Measurements from ENCODE around the gene DLG2. TPM values are rescaled to one million over a fixed set of nuclear protein-coding genes. Genes with fewer than 3 reads are reported as not detected.
"Not testable (repeated sequence)": the region's sequence is repeated elsewhere in the genome, so short reads cannot be mapped to it uniquely, and the experiment has no call there.

The DLG2 gene
- total RNA-seq, 2 experiments from 2014 or later, result 6.9 to 8.2 TPM

GRCh38 chr11:84854498-84854880 is 772.7 kb downstream of the DLG2 start:
- no TSS peak for BruUV-seq (replicated peaks)
- no peak for DNase-seq (ENCODE audit: low spot score)
- H3K79me2 ChIP-seq (ENCODE audit: insufficient read depth, low read depth, low read length), result no peaks in the 10 kb centered on the region
- no peak overlapping the region for H3K27ac ChIP-seq (ENCODE audit: low read depth, low read length, poor library complexity, severe bottlenecking)
- no peak overlapping the region for H3K4me3 ChIP-seq (ENCODE audit: low read depth, low read length, poor library complexity, severe bottlenecking)
- intact Hi-C loops (cut with micrococcal nuclease; ENCODE audit: unreplicated experiment), result no loop called here
- CTCF ChIA-PET (ENCODE audit: unreplicated experiment), result no interaction called here
- no peaks in the 10 kb centered on the region for H3K9me3 ChIP-seq (ENCODE audit: low read length)
- H3K36me3 ChIP-seq (ENCODE audit: insufficient read depth, low read length), result no peaks in the 10 kb centered on the region
- no peak overlapping the region for H3K4me2 ChIP-seq (ENCODE audit: low read length)
- POLR2A ChIA-PET, result interaction anchor here (0.6 kb wide), 1 partner anchor 404 kb away, joined by 3 read pairs; no protein-coding TSS in a partner anchor
- no peaks in the 10 kb centered on the region for H4K20me1 ChIP-seq (ENCODE audit: insufficient read depth, low read length)
- H3K4me1 ChIP-seq (ENCODE audit: insufficient read depth, low read length, poor library complexity, severe bottlenecking), result no peaks in the 10 kb centered on the region
- no peak overlapping the region for H2AFZ ChIP-seq (ENCODE audit: low read length)
- H3K9me2 ChIP-seq (ENCODE audit: insufficient read depth, low read length), result no peaks in the 10 kb centered on the region
- no peak for TF ChIP-seq EZH2phosphoT487 (IDR thresholded peaks at IDR 0.05; ENCODE audit: borderline replicate concordance, low read depth, low read length)
- TF ChIP-seq, protein P1, sequence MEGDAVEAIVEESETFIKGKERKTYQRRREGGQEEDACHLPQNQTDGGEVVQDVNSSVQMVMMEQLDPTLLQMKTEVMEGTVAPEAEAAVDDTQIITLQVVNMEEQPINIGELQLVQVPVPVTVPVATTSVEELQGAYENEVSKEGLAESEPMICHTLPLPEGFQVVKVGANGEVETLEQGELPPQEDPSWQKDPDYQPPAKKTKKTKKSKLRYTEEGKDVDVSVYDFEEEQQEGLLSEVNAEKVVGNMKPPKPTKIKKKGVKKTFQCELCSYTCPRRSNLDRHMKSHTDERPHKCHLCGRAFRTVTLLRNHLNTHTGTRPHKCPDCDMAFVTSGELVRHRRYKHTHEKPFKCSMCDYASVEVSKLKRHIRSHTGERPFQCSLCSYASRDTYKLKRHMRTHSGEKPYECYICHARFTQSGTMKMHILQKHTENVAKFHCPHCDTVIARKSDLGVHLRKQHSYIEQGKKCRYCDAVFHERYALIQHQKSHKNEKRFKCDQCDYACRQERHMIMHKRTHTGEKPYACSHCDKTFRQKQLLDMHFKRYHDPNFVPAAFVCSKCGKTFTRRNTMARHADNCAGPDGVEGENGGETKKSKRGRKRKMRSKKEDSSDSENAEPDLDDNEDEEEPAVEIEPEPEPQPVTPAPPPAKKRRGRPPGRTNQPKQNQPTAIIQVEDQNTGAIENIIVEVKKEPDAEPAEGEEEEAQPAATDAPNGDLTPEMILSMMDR (conservative IDR thresholded peaks at IDR 0.05; ENCODE audit: low read length), result no peak

GRCh38 chr11:84853841-84854497 is 773.2 kb downstream of the DLG2 start:
- no peaks in the 10 kb centered on the region for H4K20me1 ChIP-seq (ENCODE audit: insufficient read depth, low read length)
- POLR2A ChIA-PET, result no interaction called here
- H3K9me2 ChIP-seq (ENCODE audit: insufficient read depth, low read length), result no peaks in the 10 kb centered on the region
- no peak for DNase-seq (ENCODE audit: low spot score)
- H3K27ac ChIP-seq (ENCODE audit: low read depth, low read length, poor library complexity, severe bottlenecking), result no peak overlapping the region
- H3K79me2 ChIP-seq (ENCODE audit: insufficient read depth, low read depth, low read length), result no peaks in the 10 kb centered on the region
- H3K4me1 ChIP-seq (ENCODE audit: insufficient read depth, low read length, poor library complexity, severe bottlenecking), result no peaks in the 10 kb centered on the region
- no peak for TF ChIP-seq EZH2phosphoT487 (IDR thresholded peaks at IDR 0.05; ENCODE audit: borderline replicate concordance, low read depth, low read length)
- TF ChIP-seq, protein P1 (conservative IDR thresholded peaks at IDR 0.05; ENCODE audit: low read length), result no peak
- H3K36me3 ChIP-seq (ENCODE audit: insufficient read depth, low read length), result no peaks in the 10 kb centered on the region
- no peak overlapping the region for H2AFZ ChIP-seq (ENCODE audit: low read length)
- no peak overlapping the region for H3K4me3 ChIP-seq (ENCODE audit: low read depth, low read length, poor library complexity, severe bottlenecking)
- no peak overlapping the region for H3K4me2 ChIP-seq (ENCODE audit: low read length)
- intact Hi-C loops (cut with micrococcal nuclease; ENCODE audit: unreplicated experiment), result no loop called here
- no peaks in the 10 kb centered on the region for H3K9me3 ChIP-seq (ENCODE audit: low read length)
- CTCF ChIA-PET (ENCODE audit: unreplicated experiment), result no interaction called here
- no TSS peak for BruUV-seq (replicated peaks)

DNA sequence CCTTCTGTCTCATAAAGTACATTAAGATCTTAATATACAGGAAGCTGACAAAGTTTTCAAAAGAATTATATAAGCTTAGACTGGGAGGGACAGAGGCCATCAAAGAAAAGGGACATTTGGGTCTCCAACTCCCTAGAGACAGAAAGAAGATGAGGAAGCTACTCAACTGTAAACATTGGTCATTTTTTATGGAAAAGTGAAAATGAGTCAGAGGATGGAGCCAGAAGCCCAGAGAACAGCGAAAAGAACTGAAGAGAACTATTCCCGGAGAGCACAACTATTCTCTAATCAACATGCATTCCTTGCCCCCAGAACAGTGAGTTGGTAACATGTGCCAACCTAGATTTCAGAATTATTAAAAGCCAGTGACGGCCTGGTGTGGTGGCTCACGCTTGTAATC is 779.3 kb downstream of the DLG2 start:
- BruUV-seq (replicated peaks), result no TSS peak
- ChIA-PET POLR2A (interaction anchor here (0.6 to 1.1 kb wide), 2 partner anchors 11 to 137 kb away, joined by 3 to 5 read pairs; no protein-coding TSS in a partner anchor), CTCF (ENCODE audit: unreplicated experiment) (no interaction called here)
- Histone ChIP-seq H3K79me2 (ENCODE audit: insufficient read depth, low read depth, low read length) (no peaks in the 10 kb centered on the region), H3K4me1 (ENCODE audit: insufficient read depth, low read length, poor library complexity, severe bottlenecking) (no peaks in the 10 kb centered on the region), H3K9me2 (ENCODE audit: insufficient read depth, low read length) (no peaks in the 10 kb centered on the region), H3K4me3 (ENCODE audit: low read depth, low read length, poor library complexity, severe bottlenecking) (no peak overlapping the region), H2AFZ (ENCODE audit: low read length) (no peak overlapping the region), H3K27ac (ENCODE audit: low read depth, low read length, poor library complexity, severe bottlenecking) (no peak overlapping the region), H3K4me2 (ENCODE audit: low read length) (no peak overlapping the region), H3K36me3 (ENCODE audit: insufficient read depth, low read length) (no peaks in the 10 kb centered on the region), H4K20me1 (ENCODE audit: insufficient read depth, low read length) (no peaks in the 10 kb centered on the region), H3K9me3 (ENCODE audit: low read length) (no peaks in the 10 kb centered on the region)
- no peak for TF ChIP-seq EZH2phosphoT487 (IDR thresholded peaks at IDR 0.05; ENCODE audit: borderline replicate concordance, low read depth, low read length)
- TF ChIP-seq, protein P1 (conservative IDR thresholded peaks at IDR 0.05; ENCODE audit: low read length), result no peak
- intact Hi-C loops (cut with micrococcal nuclease; ENCODE audit: unreplicated experiment), result no loop called here
- DNase-seq (ENCODE audit: low spot score), result no peak

- H4K20me1 ChIP-seq (ENCODE audit: insufficient read depth, low read length); BruUV-seq (replicated peaks); H3K36me3 ChIP-seq (ENCODE audit: insufficient read depth, low read length); H3K9me2 ChIP-seq (ENCODE audit: insufficient read depth, low read length); DNase-seq (ENCODE audit: low spot score); H3K4me1 ChIP-seq (ENCODE audit: insufficient read depth, low read length, poor library complexity, severe bottlenecking); H3K79me2 ChIP-seq (ENCODE audit: insufficient read depth, low read depth, low read length); POLR2A ChIA-PET; CTCF ChIA-PET (ENCODE audit: unreplicated experiment); H3K27ac ChIP-seq (ENCODE audit: low read depth, low read length, poor library complexity, severe bottlenecking); H3K9me3 ChIP-seq (ENCODE audit: low read length); H3K4me2 ChIP-seq (ENCODE audit: low read length); H3K4me3 ChIP-seq (ENCODE audit: low read depth, low read length, poor library complexity, severe bottlenecking); H2AFZ ChIP-seq (ENCODE audit: low read length); intact Hi-C loops (cut with micrococcal nuclease; ENCODE audit: unreplicated experiment): not testable (repeated sequence)
These were observed 786.9 kb downstream of the DLG2 start for GRCh38 chr11:84840201-84840600.
